Breast epithelium (tissue), 3 donors: Measurements from ENCODE around the gene ZKSCAN8.

Experiments
- CTCF ChIP-seq, 3 donors: fragments of 450-650 bp; IDR thresholded peaks; one replicate each; pipeline ENCODE4 v1.5.1; 2016 to 2017; ENCODE audit warnings: antibody characterized with exemption in 3 of 3, mild to moderate bottlenecking in 3 of 3, moderate library complexity in 3 of 3
- POLR2AphosphoS5 ChIP-seq, 3 donors: sonication (generic); formaldehyde crosslinking; IDR thresholded peaks; one replicate each; pipeline ENCODE4 v1.6.1; 2017; ENCODE audit warnings: antibody characterized with exemption in 3 of 3

- TF ChIP-seq POLR2AphosphoS5 (IDR thresholded peaks at IDR 0.05) (no peak), CTCF (IDR thresholded peaks at IDR 0.05) (no peak)
Measured at GRCh38 chr6:28140616-28141015, 1.1 kb upstream of the ZKSCAN8 start.
